Hematopoietic multipotent progenitor cell treated with erythropoietin and hydrocortisone succinate and interleukin-3 and kit ligand, for 17 days (in vitro differentiated cells): ENCODE results near the gene TNFAIP8L2.
"Not testable (repeated sequence)": the region's sequence is repeated elsewhere in the genome, so short reads cannot be mapped to it uniquely, and the experiment has no call there.

Experiments used
- DNase-seq: peaks from one replicate; pipeline ENCODE4 v3.0.0-alpha.2; 2015; ENCODE audit warnings: low spot score

Gene TNFAIP8L2

GRCh38 chr1:151146072-151146411, 10.4 kb upstream of the TNFAIP8L2 start:
- no peak for DNase-seq

- peak; percentile 86 for DNase-seq
Observed at GRCh38 chr1:151146412-151147131, 9.9 kb upstream of the TNFAIP8L2 start, which contains the start of gene SEMA6C. TSS of gene SEMA6C (minus strand) at chr1:151146631. CDS start at chr1:151142621, 4,010 bp downstream.

GRCh38 chr1:151147132-151147503, 9.3 kb upstream of the TNFAIP8L2 start:
- peak; percentile 20 for DNase-seq

- DNase-seq = no peak
Observed at GRCh38 chr1:151147665-151148064, 8.8 kb upstream of the TNFAIP8L2 start.

- no peak for DNase-seq
Observed at GRCh38 chr1:151157067-151157531, 650 bp downstream of the TNFAIP8L2 start.

GRCh38 chr1:151158326-151158725, 1.9 kb downstream of the TNFAIP8L2 start:
- no peak for DNase-seq

GRCh38 chr1:151158751-151159251, 2.4 kb downstream of the TNFAIP8L2 start:
- DNase-seq = no peak

- no peak for DNase-seq
Observed at GRCh38 chr1:151159373-151159772, 2.9 kb downstream of the TNFAIP8L2 start.

- DNase-seq = no peak
Observed at GRCh38 chr1:151164732-151165280, 8.4 kb downstream of the TNFAIP8L2 start.

- no peak for DNase-seq
Observed at GRCh38 chr1:151165281-151165737, 8.9 kb downstream of the TNFAIP8L2 start.

GRCh38 chr1:151165738-151166504, 9.5 kb downstream of the TNFAIP8L2 start, which contains the start of the genes LYSMD1 and SCNM1:
TSS of gene LYSMD1 (minus strand) at chr1:151165902. CDS start at chr1:151165258, 644 bp downstream.
TSS of gene SCNM1 (plus strand) at chr1:151166144. CDS start at chr1:151166153, 9 bp downstream.
- peak; percentile 97 for DNase-seq

- DNase-seq = no peak
Observed at GRCh38 chr1:151166505-151166956, 10.1 kb downstream of the TNFAIP8L2 start.

- DNase-seq = no peak
Observed at GRCh38 chr1:151167116-151167515, 10.7 kb downstream of the TNFAIP8L2 start.

GRCh38 chr1:151171190-151171589, 14.7 kb downstream of the TNFAIP8L2 start:
- no peak for DNase-seq

GRCh38 chr1:151175041-151175741, 18.7 kb downstream of the TNFAIP8L2 start:
- no peak for DNase-seq

- DNase-seq = no peak
Observed at GRCh38 chr1:151175863-151176262, 19.4 kb downstream of the TNFAIP8L2 start, which contains the start of gene TMOD4. TSS of gene TMOD4 (minus strand) at chr1:151175981. CDS start at chr1:151174875, 1,106 bp downstream.

- DNase-seq = no peak
Observed at GRCh38 chr1:151176514-151177045, 20.1 kb downstream of the TNFAIP8L2 start.

- no peak for DNase-seq
Observed at GRCh38 chr1:151184211-151184610, 27.8 kb downstream of the TNFAIP8L2 start.

- no peak for DNase-seq
Observed at GRCh38 chr1:151187205-151187604, 30.8 kb downstream of the TNFAIP8L2 start.

GRCh38 chr1:151188667-151189066, 32.2 kb downstream of the TNFAIP8L2 start:
- DNase-seq = not testable (repeated sequence)
